Uterus (tissue), 2 donors: ENCODE measurements around the gene SLC38A10.

ENCODE experiments used
- CTCF ChIP-seq, 4 experiments: fragments of 200-600 bp in 2 of 4; fragments of 450-650 bp in 2 of 4; sonication (generic) in 2 of 4; IDR thresholded peaks; one replicate each; pipeline ENCODE4 v1.5.1; 2016 to 2019; ENCODE audit warnings: antibody characterized with exemption in 4 of 4, mild to moderate bottlenecking in 2 of 4, moderate library complexity in 1 of 4
- POLR2A ChIP-seq, 2 donors: fragments of 450-650 bp; IDR thresholded peaks; one replicate each; pipeline ENCODE4 v1.6.1; 2016; ENCODE audit warnings: antibody characterized with exemption in 2 of 2, mild to moderate bottlenecking in 1 of 2, moderate library complexity in 1 of 2

- TF ChIP-seq CTCF (IDR thresholded peaks at IDR 0.05) = peak in 1 of 4 experiments; percentile 3
- no peak for TF ChIP-seq POLR2A (IDR thresholded peaks at IDR 0.05)
Measured at GRCh38 chr17:81294512-81295030, 536 bp downstream of the SLC38A10 start.
